H1 (cell line): ENCODE measurements around the gene BIRC2. TPM values are rescaled to one million over a fixed set of nuclear protein-coding genes. Genes with fewer than 3 reads are reported as not detected.

ENCODE experiments used
- BACH1 ChIP-seq: IDR thresholded peaks from 2 replicates; pipeline ENCODE4 v1.6.1; 2012; ENCODE audit warnings: low read length, improper control_type of control experiment
- BCL11A ChIP-seq, 2 experiments: IDR thresholded peaks; one replicate each; pipeline ENCODE4 v1.6.1; 2011; ENCODE audit warnings: low read depth in 2 of 2, low read length in 2 of 2, mild to moderate bottlenecking in 2 of 2
- CHD2 ChIP-seq: IDR thresholded peaks from 2 replicates; pipeline ENCODE4 v1.6.1; 2012; ENCODE audit warnings: low read length, improper control_type of control experiment
- EP300 ChIP-seq, 2 experiments: IDR thresholded peaks; 1 replicate in 1 of 2; 2 replicates in 1 of 2; pipeline ENCODE4 v1.6.1; 2011 to 2012; ENCODE audit warnings: low read depth in 2 of 2, low read length in 2 of 2, mild to moderate bottlenecking in 2 of 2, borderline replicate concordance in 1 of 2, inconsistent platforms in 1 of 2, moderate library complexity in 1 of 2
- GTF2F1 ChIP-seq: IDR thresholded peaks from 2 replicates; pipeline ENCODE4 v1.6.1; 2012; ENCODE audit warnings: low read depth, low read length, improper control_type of control experiment, borderline replicate concordance
- RXRA ChIP-seq: IDR thresholded peaks from 2 replicates; pipeline ENCODE4 v1.6.1; 2011; ENCODE audit warnings: low read depth, mild to moderate bottlenecking, low read length, moderate library complexity; ENCODE audit not compliant: insufficient read depth
- SP1 ChIP-seq: IDR thresholded peaks from 2 replicates; pipeline ENCODE4 v1.6.1; 2011; ENCODE audit warnings: low read depth, low read length
- polyA plus RNA-seq, 7 experiments: library from polyadenylated mRNA; depleted of rRNA in 3 of 7; stranded (reverse) in 5 of 7; unstranded in 2 of 7; fragments of >200 nt in 5 of 7; fragments of 200-250 nt in 2 of 7; gene quantifications; 1 replicate in 5 of 7; 2 replicates in 1 of 7; 4 replicates in 1 of 7; pipeline versions ENCODE4 v1.2.1 to v1.2.3, GENCODE V29; 2011 to 2013; ENCODE audit warnings: missing spikeins in 2 of 7, mixed read lengths in 2 of 7
- total RNA-seq: library from RNA; stranded (reverse); fragmentation: NEBNext Ultra II Directional; extraction: Animal tissue kit (Norgen Biotek cat#: 25700); gene quantifications from 2 replicates; pipeline ENCODE4 v1.2.1, GENCODE V29; 2021
- TF ChIP-seq, protein P1 (sequence below), 3 experiments: IDR thresholded peaks; 1 replicate in 2 of 3; 2 replicates in 1 of 3; pipeline versions ENCODE4 v1.5.1 to v1.6.1; 2011; ENCODE audit warnings: low read length in 3 of 3, mild to moderate bottlenecking in 3 of 3, inconsistent platforms in 2 of 3, low read depth in 1 of 3, moderate library complexity in 1 of 3; ENCODE audit not compliant: insufficient read depth in 1 of 3; ENCODE audit errors: control extremely low read depth in 1 of 3
- TF ChIP-seq, protein P2 (sequence below): IDR thresholded peaks from 2 replicates; pipeline ENCODE4 v1.6.1; 2012; ENCODE audit warnings: inconsistent platforms
- TF ChIP-seq, protein P3 (sequence below): IDR thresholded peaks from 2 replicates; pipeline ENCODE4 v1.6.1; 2011; ENCODE audit warnings: low read length, improper control_type of control experiment

BIRC2 gene
- total and polyA plus RNA-seq, 2 of the 8 experiments (the other 6 are each of a cell fraction or from before 2014, with no cell fraction given) = 18.4 to 24.7 TPM

DNA sequence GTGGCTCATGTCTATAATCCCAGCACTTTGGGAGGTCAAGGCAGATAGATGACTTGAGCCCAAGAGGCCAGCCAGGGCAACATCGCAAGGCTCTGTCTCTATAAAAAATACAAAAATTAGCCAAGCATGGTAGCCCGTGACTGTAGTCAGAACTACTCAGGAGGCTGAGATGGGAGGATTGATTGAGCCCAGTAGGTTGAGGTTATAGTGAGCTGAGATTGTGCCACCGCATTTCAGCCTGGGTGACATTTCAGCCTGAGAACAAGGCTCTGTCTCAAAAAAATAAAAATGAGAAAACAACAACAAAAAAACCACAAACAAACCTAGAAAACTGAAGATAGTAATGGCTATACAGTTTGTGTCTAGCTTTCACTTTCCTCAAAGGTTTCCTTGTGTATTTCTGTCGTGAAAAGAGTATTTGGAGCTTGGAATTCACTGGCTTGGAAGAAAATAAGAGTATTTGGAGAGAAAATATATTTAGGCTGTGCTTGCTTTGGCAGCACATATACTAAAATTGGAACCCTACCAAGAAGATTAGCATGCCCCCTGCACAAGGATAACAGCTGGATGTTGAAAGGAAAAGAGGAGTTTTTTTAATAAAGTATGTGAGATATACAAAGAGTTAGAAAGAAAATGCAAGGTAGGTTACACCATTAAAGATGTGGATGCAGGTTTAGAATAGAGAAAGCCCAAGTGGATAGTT is 33.6 kb upstream of the BIRC2 start (continued):
- TF ChIP-seq, protein P1, sequence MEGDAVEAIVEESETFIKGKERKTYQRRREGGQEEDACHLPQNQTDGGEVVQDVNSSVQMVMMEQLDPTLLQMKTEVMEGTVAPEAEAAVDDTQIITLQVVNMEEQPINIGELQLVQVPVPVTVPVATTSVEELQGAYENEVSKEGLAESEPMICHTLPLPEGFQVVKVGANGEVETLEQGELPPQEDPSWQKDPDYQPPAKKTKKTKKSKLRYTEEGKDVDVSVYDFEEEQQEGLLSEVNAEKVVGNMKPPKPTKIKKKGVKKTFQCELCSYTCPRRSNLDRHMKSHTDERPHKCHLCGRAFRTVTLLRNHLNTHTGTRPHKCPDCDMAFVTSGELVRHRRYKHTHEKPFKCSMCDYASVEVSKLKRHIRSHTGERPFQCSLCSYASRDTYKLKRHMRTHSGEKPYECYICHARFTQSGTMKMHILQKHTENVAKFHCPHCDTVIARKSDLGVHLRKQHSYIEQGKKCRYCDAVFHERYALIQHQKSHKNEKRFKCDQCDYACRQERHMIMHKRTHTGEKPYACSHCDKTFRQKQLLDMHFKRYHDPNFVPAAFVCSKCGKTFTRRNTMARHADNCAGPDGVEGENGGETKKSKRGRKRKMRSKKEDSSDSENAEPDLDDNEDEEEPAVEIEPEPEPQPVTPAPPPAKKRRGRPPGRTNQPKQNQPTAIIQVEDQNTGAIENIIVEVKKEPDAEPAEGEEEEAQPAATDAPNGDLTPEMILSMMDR (IDR thresholded peaks at IDR 0.05; ENCODE audit: control extremely low read depth in 1 of 3, insufficient read depth in 1 of 3, low read depth in 1 of 3, low read length in 3 of 3) = no peak
- TF ChIP-seq EP300 (IDR thresholded peaks at IDR 0.05; ENCODE audit: borderline replicate concordance in 1 of 2, low read depth in 2 of 2, low read length in 2 of 2) (no peak), GTF2F1 (no peak), CHD2 (no peak), SP1 (no peak), BACH1 (no peak), BCL11A (IDR thresholded peaks at IDR 0.05; ENCODE audit: low read depth in 2 of 2, low read length in 2 of 2) (no peak), RXRA (no peak)
- TF ChIP-seq, protein P2, sequence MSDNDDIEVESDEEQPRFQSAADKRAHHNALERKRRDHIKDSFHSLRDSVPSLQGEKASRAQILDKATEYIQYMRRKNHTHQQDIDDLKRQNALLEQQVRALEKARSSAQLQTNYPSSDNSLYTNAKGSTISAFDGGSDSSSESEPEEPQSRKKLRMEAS = no peak
- TF ChIP-seq, protein P3, sequence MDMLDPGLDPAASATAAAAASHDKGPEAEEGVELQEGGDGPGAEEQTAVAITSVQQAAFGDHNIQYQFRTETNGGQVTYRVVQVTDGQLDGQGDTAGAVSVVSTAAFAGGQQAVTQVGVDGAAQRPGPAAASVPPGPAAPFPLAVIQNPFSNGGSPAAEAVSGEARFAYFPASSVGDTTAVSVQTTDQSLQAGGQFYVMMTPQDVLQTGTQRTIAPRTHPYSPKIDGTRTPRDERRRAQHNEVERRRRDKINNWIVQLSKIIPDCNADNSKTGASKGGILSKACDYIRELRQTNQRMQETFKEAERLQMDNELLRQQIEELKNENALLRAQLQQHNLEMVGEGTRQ = no peak
